Hepatocyte (in vitro differentiated cells): Measurements from ENCODE around the gene FAM111B.
"Not testable (repeated sequence)": the region's sequence is repeated elsewhere in the genome, so short reads cannot be mapped to it uniquely, and the experiment has no call there.

Experiments
- CTCF ChIP-seq: fragments of 200-600 bp; sonication (generic); IDR thresholded peaks from 2 replicates; pipeline ENCODE4 v1.5.1; 2016; ENCODE audit warnings: antibody characterized with exemption, mild to moderate bottlenecking; ENCODE audit not compliant: poor library complexity
- EZH2 ChIP-seq: fragments of 200-600 bp; sonication (generic); IDR thresholded peaks from 2 replicates; pipeline ENCODE4 v1.6.1; 2016; ENCODE audit warnings: antibody characterized with exemption, mild to moderate bottlenecking, borderline replicate concordance
- EZH2phosphoT487 ChIP-seq: fragments of 200-600 bp; sonication (generic); IDR thresholded peaks from one replicate; pipeline ENCODE4 v1.6.1; 2018; ENCODE audit warnings: antibody characterized with exemption, mild to moderate bottlenecking, low read depth, moderate library complexity; ENCODE audit not compliant: unreplicated experiment, severe bottlenecking

GRCh38 chr11:59107721-59108120, 684 bp downstream of the FAM111B start:
- TF ChIP-seq CTCF, EZH2, EZH2phosphoT487: not testable (repeated sequence)
